NCI-H2081 (cell line): ENCODE results near the gene DPP6.
A peak's percentile ranks its signal among the peaks of the same experiment; 100 is the strongest.
"Not testable (repeated sequence)": the region's sequence is repeated elsewhere in the genome, so short reads cannot be mapped to it uniquely, and the experiment has no call there.

Experiments used
- DNase-seq, 2 experiments: peaks; one replicate each; lab custom pipeline; 2025; lab: John Stamatoyannopoulos, UW

The DPP6 gene

DNA sequence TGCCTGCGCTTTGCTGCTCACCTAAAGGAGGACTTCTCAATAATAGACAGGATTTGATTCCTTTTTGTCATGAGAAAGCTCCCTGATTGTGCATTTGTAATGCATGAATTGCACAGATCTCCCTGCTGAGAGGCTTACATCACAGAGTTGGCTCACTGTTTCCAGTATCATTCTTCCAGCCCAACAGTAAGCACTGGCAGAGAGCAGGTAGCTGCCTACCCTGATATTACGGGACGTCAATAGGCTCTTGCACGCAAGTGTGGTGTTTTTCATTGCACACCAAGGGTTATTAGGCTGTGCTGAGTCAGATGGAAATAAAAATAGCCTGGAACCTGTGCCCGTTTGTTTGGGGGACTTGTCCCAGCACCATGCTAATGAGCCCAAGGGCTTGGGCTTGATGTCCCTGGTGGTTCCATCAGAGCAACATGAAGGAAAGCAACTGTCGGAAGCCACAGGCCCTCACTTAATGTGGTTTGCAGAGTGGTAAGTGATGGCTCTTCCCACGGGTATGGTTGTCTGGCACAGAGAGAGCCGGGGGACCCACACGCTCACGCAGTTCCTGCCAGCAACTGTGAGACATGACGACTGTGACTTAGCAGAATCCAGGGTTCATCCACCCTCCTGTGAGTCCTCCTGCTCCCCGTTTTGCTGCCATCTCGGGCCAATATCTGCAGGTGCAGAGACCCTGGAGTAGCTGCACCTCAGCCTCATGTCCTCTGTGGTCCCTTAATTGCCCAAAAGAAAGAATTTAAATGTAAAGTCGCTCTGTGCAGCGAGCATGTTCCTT, 20.4 kb downstream of the DPP6 start:
- peak in 1 of 2 experiments; percentile 14 for DNase-seq

DNA sequence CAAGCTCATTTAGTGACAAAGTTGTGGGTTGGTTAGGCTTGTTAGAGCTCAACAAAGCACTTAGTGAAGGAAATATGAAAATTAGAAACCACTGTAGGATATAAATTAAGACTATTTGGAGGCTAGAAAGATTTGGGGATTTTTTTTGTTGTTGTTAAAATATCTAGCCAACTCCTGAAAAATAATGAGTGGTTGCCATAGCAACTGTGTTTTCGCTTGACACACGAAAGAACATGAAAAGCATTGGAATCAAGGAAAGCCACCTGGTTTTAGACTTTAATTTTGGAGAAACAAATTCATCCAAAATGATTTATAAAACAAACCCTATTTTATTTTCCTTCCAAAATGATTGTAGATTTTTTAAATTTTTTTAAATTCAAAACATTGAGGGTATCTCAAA, 26.3 kb downstream of the DPP6 start:
- DNase-seq, result not testable (repeated sequence)

DNA sequence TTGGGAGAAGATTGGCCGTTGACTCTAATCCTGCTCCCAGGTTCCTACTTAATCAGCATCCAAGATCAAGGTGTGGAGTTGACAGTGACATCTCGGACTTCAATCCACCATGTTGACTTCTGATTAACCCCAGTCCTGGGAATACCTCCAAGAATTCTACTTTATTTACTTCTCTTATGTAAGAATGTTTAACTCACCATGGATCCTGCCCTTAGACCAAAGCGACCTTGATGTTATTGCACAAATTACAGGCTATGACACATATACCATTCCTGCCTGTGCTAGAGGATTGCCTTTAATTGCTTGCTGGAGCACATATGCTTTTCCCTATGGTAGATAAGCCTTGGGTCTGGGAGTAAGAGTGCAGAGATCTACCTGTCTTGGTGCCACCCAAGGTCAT, 28.1 kb downstream of the DPP6 start:
- not testable (repeated sequence) for DNase-seq

DNA sequence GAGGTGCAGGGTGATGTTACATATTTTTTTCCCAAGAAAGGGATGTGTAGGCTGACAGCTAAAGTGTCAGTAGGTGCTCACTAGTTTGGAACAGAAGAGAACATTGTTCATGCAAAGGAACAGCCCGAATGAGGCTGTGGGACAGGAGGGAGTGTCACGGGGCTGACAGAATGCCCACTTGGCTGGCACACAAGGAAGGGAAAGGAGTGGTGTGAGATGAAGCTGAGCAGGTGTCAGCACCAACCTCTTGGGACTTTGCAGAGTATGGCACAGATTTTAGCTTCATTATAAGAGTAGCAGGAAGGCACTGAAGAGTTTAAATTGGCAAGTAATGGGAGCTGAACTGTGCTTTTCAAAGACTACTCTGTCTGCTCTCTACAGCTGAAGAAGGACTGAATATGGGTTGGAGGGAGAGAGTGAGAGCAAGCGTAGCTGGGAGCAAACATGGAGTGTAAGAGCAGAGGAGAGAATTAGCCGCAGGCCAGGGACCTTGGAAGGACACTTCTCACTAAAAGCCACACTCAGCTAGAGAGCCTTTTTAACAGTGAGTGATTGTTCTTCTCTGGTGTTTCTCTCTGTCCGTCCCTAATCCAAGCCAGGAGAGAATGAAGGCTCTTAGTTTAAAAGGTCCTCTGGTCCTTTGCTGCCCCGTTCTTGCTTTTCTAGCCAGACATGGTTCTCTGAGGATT, 35.0 kb downstream of the DPP6 start:
- DNase-seq, result not testable (repeated sequence)

DNA sequence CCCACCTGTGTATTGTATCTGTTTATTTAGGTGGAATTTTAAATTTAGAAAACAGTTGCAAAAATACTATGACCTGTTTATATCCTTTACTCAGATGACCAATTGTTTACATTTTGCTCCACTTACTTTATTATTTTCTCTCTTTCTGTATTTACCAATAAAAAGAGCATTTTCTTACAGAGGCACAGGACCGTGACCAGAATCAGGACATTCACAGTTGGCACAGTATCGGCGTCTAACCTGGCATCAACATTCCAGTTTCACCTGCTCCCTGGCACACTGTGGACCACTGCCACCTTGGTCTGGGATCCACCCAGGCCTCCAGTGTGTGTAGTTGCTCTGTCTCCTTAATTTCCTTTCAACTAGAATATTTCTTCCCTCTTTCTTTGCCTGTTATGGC, 39.9 kb downstream of the DPP6 start:
- DNase-seq, result not testable (repeated sequence)

DNA sequence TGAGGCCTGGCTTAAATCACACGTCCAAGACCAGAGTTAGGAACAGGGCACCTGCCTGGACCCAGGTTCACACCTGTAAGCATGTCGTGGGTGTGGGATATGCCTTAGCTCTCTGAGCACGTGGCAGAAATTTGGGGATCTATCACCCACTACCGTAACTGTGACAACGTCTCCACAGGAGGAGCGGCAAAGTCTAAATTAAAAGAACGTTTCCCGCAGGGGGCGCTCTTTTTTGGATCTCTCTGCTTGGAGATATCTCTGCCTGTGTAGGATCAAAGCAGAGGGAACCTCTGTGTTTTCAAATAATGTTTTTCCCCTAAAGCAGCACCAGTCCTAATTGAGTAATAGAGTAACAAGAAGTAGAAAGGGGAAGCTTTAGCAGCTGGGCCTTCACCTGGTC, 43.0 kb downstream of the DPP6 start:
- not testable (repeated sequence) for DNase-seq

DNA sequence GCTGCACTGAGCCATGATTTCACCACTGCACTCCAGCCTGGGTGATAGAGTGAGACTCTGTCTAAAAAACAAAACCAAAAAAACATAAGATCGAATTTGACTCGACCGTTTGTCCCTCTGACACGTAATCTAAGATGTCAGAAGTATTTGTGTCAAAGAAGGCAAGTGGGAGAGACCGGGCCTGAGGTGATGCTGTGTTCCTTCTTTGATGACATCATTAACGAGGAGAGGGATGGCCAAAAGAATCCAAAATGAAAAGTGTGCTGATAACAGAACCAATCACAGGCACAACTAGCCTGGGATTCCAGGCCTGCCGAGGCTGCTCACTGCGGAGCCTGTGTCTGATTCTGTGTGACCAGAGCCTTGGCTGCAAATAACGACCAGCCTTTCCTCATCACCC, 52.9 kb downstream of the DPP6 start:
- not testable (repeated sequence) for DNase-seq

DNA sequence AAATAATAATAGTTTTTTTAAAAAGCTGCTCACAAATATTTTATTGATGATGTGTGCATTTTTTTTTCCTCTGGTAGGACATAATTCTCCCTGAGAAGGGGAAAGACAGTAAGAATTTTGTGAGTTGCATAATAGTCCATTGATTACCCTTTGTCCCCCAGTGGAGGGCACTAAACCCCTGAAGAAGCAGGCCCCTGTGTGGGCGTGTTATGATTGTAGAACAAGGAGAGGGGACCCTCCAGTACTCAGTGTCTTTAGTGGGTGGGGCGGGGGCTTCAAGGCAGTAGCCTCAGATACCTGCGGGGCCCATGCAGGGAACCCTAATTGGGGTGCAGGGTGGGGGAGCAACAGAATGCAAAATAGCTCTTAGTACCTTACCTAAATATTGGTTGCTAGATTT, 57.4 kb downstream of the DPP6 start:
- not testable (repeated sequence) for DNase-seq

DNA sequence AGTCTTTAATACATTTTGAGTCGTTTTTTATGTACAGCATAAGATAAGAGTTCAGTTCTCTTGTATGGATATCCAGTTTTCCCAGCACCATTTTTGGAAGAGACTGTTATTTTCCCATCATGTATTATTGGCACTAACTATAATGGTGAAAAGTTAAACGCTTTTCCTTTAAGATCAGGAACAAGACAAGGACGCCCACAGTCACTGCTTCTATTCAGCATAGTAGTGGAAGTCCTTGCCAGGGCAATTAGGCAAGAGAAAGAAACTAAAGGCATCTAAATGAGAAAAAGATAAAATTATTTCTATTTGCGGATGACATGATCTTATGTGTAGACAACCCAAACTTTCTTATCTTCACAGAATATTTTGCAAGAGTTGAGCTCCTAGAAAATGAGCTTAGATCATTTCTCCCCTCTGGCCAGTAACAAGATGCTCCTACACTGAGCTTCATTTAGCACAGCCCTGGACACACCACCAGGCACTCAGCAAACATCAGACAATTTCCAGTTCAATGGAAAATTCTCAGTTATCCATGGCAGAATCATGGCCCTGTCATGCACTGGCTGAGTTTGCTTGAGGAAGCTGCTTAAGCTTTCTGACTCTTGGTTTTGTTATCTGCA, 61.6 kb downstream of the DPP6 start:
- DNase-seq, result not testable (repeated sequence)

DNA sequence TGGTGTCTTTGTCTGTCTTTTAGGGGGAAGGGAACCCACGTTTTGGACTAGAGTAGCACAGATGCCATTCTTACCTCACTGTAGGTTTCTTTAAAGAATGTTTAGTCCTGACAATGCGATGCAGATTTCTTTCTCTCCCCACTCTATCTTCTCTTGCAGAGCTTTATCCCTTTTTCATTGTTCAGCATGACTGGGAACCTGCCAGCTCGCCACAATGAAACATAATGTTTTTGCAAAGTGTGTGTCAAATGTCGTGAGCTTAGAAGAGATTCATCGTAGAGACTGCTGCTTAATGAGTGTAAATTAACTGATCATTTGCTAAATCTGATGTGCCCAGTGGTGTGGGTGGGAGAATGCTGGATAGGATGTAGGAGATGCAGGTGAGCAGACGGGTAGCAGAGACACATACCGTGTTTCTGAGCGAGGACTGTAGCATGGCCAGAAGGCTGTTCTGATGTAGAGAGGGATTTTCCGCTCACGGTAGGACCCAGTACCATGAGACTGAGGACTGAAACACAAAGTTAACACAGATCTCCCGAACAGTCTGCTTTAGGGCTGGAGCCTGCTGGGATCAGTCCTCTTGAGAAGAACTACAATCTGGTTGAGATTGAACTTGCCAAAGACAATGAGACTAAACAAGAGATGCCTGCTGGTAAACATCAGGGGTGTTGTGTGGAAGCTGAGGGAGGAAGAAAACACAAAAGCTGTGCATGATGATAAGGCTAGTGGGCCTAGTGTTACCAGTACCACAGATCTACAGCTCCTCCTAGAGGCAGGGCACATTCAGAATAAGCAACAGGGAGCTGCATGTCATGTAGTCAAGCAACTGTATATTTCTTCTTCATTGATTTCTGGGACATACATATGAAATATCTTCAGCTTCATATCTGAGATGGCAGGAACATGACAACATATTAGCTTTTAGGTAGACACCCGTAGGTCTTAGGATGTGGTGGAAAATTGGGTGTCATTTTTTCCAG, 65.5 kb downstream of the DPP6 start:
- DNase-seq, result not testable (repeated sequence)

DNA sequence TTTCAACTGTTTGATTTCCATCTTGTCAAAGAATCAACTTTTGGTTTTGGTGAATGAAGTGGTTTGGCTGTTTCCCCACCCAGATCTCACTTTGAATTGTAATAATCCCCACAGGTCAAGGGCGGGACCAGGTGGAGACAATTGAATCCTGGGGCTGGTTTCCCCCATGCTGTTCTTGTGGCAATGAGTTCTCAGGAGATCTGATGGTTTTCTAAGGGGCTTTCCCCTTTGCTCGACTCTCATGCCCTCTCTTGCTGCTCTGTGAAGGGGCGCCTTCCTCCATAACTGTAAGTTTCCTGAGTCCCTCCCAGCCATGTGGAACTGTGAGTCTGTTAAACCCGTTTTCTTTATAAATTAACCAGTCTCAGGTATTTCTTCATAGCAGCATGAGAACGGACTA, 68.6 kb downstream of the DPP6 start:
- DNase-seq, result not testable (repeated sequence)

DNA sequence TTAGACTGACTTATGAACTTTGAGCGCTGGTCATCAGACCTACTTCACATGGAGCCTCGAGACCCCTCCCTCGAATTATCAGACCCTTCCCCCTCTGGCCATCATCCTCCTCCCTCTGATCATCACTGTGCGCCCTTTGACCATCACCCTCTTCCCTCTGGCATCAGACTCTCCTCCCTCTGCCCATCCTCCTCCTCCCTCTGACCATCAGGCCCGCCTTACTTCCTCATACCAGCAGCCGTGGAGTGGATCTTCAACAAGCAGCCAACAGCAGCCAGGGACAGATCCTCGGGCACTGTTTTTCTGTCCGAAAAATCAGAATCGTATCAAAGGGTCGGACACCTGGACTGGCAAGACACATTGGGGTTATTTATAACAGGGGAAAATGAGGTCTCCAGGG, 70.5 kb downstream of the DPP6 start:
- DNase-seq, result not testable (repeated sequence)

DNA sequence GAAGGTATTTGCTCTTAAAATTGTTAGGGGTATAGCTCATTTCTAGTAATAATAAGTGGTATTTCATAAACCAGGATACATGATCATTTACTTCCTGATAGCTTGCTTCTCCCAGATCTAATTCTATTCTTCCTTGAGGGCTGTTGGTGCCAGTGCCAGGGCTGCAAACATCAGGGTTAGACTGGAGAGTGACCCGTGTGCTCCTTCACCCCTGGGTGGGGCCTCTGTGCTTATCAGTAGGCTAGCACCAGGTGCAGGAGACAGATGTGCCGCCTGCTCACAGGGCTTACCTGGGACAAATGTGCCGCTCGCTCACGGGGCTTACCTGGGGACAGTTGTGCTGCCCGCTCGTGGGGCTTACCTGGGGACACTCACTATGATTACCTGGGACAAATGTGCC, 71.2 kb downstream of the DPP6 start:
- not testable (repeated sequence) for DNase-seq

DNA sequence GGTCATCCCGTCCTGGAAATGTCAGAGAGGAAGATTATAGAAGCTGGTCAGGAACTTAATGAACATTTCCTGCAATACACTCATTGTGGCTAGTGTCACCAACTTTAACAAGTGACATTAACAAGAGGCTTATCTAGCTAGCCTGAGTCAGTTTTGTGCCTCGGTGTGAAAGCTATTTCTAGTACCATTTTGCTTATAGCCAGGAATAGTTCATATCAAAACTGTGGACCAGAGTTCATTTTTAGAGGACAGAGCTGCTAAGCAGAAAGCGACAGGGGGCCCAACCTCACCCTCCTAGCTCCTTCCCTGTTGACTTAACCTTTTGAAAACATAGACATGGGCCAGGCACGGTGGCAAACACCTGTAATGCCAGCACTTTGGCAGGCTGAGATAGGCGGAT, 76.9 kb downstream of the DPP6 start:
- DNase-seq, result not testable (repeated sequence)

DNA sequence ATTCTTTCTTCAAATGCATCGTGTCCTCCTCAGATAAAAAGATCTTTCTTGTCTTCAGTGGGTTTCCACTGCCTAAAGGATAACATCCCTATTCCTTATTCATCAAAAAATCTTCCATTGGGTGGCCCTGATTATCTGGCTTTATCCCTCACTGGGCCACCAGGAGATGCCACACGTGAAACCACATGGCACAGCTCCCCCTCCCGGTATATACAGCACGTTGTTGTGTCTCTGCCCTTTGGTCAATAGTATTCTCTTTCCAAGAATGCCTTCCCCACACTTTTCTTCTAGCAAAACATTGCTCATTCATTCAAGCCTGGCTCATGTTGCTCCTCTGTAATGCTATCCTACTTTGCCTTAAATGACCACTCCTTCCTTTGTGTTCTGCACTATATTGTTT, 80.4 kb downstream of the DPP6 start:
- not testable (repeated sequence) for DNase-seq

DNA sequence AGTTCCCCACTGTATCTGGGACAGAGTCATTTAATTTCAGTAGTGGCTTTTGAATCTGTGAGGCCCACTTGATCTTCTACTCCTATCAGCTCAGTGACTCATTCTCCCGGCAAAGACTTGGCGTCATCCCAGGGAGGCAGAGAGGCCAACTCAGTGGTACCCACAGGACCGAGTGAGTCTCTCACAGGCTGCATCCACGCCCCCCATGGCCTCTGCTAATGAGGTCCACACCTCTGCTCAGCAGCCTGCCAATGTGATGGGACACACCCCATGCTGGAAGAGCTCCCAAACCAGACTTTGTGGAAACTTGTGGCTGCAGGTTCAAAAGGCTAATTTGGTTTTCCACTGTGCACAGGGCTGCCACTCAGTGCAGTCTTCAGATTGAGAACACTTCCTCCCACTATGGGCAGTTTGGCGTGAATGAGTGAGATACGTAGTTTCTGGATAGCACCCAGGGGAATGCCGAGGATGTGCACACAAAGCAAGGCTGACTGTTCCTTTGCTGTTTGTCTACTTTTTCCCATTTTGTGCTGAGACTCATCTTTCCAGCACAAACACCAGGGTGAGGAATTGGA, 81.6 kb downstream of the DPP6 start:
- not testable (repeated sequence) for DNase-seq

DNA sequence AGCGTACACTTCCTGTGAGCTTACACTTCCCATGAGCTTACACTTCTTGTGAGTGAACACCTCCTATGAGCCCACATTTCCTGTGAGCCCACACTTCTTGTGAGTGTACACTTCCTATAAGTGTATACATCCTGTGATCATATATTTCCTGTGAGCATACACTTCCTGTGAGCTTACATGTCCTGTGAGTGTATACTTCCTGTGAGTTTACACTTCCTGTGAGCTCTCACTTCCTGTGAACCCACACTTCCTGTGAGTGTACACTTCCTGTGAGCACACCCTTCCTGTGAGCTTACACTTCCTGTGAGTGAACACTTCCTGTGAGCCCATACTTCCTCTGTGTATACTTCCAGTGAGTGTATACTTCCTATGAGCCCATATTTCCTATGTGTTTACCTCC, 82.5 kb downstream of the DPP6 start:
- DNase-seq, result not testable (repeated sequence)

DNA sequence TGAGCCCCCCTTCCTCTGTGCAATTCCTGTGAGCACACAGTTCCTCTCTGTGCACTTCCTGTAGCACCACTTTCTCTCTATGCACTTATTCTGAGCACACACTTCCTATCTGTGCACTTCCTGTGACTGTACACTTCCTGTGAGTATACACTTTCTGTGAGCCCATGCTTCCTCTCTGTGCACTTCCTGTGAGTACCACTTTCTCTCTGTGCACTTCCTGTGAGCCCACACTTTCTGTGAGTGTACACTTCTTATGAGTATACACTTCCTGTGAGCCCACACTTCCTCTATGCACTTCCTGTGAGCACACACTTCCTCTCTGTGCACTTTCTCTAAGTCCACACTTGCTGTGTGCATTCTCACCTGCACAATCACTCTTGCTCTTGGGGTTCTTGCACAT, 83.4 kb downstream of the DPP6 start:
- not testable (repeated sequence) for DNase-seq

DNA sequence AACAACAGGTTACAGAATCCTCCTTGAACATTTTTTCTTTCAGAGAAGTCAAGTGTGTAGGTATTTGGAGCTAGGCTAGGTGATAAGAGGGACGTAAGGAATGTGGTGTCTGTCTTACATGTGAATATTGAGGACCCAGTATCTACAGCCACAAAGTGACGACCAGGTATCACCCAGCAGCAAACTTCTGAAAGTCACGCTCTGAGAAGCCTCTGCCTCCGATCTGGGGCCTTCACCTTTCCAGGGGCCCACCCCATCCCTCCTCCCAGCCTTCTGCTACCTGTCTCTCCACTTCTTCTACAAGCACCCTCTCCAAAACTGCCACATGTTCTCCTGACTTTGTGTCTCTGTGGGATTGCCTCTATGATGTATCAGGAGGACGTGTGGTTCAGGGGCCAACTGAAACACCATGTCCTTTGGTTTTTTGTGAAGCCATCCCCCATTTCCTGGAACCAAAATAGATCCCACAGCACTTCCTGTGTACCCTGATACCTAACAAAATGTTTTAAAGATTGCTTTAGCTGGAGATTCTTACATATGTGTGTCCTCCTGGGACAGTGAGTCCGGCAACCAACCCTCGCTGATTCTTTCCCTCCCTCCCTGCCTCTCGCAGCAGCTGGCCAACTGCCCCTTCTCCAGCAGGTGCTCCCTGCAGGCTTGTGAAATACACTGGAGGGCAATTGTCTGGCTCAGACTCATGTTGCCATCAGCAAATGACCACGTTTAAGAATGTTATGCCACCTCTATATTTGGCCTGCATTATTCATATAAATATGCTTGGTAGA, 93.9 kb downstream of the DPP6 start:
- DNase-seq, result not testable (repeated sequence)

DNA sequence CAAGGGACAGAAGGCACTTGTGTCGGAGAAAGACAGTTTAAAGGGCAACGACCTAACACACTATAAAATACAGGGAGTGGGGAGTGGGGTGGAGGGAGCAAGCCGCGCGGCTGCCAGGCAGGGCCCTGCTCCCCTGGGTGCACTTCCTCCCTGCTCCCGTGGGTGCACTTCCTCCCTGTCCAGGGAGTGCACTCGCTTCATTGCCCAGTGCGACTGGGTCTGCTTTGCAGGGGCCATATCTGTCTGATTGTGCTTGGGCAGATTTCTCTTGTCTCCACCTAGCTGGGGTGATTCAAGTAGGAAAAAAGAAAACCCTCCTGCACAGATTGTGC, 94.5 kb downstream of the DPP6 start:
- not testable (repeated sequence) for DNase-seq
